CD4-positive, alpha-beta T cell treated with Interleukin-10 for 1 hour (primary cell): ENCODE measurements around the gene NDUFAF7.
"Not testable (repeated sequence)": the region's sequence is repeated elsewhere in the genome, so short reads cannot be mapped to it uniquely, and the experiment has no call there.

ENCODE experiments used
- DNase-seq: peaks from one replicate; pipeline ENCODE4 v3.0.0-alpha.2; 2020

NDUFAF7 gene

GRCh38 chr2:37283207-37283606 is 51.7 kb downstream of the NDUFAF7 start:
- DNase-seq = no peak

DNA sequence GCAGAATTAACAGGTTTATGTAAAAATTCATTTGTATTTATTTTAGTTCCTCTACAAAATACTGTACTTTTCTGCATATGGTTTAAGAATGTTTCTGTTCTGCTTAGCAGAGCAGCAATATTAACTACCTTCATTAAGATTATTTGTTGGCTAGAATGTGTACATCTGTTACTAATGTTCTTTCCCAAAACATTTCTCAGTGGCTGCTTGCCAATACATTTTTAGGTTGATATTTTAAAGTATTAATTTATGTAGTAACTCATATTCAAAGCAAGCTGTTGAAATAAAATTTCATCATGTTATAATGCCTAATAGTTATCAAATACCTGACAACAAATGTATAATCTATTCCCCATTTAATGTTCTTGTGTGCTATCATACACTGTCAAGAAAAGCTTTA is 52.9 kb downstream of the NDUFAF7 start:
- no peak for DNase-seq

GRCh38 chr2:37287966-37288365 is 56.5 kb downstream of the NDUFAF7 start:
- DNase-seq = peak; percentile 14

DNA sequence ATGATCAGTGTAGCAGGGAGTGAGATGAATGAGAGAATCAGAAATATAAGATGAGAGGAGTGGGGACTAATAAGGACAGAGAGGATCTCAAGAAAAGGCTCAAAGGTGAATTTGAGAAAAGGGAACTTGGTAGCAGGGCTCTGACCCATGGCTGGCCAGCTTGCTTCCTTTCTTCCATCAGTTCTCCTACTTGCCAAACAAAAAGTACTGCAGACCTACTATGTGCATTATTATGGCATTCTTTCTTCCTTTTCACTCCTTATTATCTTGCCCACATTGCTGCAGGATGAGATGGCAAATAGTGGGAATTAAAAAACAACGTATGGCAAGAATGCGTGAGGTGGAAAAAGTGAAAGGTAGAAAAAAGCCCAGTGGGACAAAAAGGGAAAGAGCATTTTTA is 60.2 kb downstream of the NDUFAF7 start:
- no peak for DNase-seq

- not testable (repeated sequence) for DNase-seq
These were observed 63.4 kb downstream of the NDUFAF7 start for GRCh38 chr2:37294858-37295257.

GRCh38 chr2:37295469-37296073 is 64.1 kb downstream of the NDUFAF7 start:
- DNase-seq = no peak

DNA sequence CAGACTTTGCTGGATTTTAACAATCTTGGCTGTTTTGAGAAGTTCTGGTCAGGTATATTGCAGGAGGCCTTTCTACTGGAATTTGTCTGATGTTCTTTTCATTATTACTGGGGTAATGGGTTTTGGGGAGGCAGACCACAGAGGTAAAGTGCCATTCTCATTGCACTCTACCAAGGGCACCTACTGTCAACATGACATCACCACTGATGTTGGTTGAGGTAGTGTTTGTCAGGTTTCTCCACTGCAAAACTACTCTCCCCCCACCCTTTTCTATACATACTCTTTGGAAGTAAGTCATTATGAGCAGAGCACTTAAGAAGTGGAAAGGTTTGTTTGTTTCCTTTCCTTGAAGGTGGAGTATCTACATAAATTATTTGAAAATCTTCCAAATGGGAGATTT is 66.2 kb downstream of the NDUFAF7 start:
- no peak for DNase-seq
